ENCODE data around the gene AQP2.

AQP2 gene

GRCh38 chr12:49957570-49957967 lies 7.0 kb downstream of the AQP2 start:
- Histone ChIP-seq H3F3A (ENCODE audit: control insufficient read depth, insufficient read depth) (no peaks in the 10 kb centered on the region), H3K4me2 (ENCODE audit: low read length) (no peak overlapping the region), H3K4me3 (ENCODE audit: low read length) (no peak overlapping the region), H3K36me3 (ENCODE audit: control insufficient read depth, low read length) (no peaks in the 10 kb centered on the region), H3K4me1 (ENCODE audit: control insufficient read depth, low read length) (peaks cover 8% of the 10 kb centered on the region), H3K9me2 (replicated peaks; ENCODE audit: control insufficient read depth, low read length) (no peaks in the 10 kb centered on the region), H3K27ac (ENCODE audit: low read depth, low read length) (no peak overlapping the region), H3K79me2 (ENCODE audit: control insufficient read depth, low read length) (no peaks in the 10 kb centered on the region), H3K9me3 (ENCODE audit: control insufficient read depth, insufficient read depth, low read length) (no peaks in the 10 kb centered on the region), H4K20me1 (ENCODE audit: control insufficient read depth, insufficient read depth, low read depth, low read length) (no peaks in the 10 kb centered on the region), H3K27me3 (ENCODE audit: control insufficient read depth, low read length) (peaks cover 18% of the 10 kb centered on the region)
- no peak for TF ChIP-seq EZH2phosphoT487 (IDR thresholded peaks at IDR 0.05; ENCODE audit: borderline replicate concordance, low read length)
- TF ChIP-seq CTCF (IDR thresholded peaks at IDR 0.05; ENCODE audit: low read depth, low read length, poor library complexity, severe bottlenecking): no peak

GRCh38 chr12:49959685-49960473 lies 9.3 kb downstream of the AQP2 start:
- TF ChIP-seq EZH2phosphoT487 (IDR thresholded peaks at IDR 0.05; ENCODE audit: borderline replicate concordance, low read length) (no peak), CTCF (IDR thresholded peaks at IDR 0.05; ENCODE audit: low read depth, low read length, poor library complexity, severe bottlenecking) (no peak)
- H3K27ac ChIP-seq (ENCODE audit: low read depth, low read length): no peak overlapping the region
- H3K27me3 ChIP-seq (ENCODE audit: control insufficient read depth, low read length): peaks cover 19% of the 10 kb centered on the region
- no peaks in the 10 kb centered on the region for H3F3A ChIP-seq (ENCODE audit: control insufficient read depth, insufficient read depth)
- peaks cover 8% of the 10 kb centered on the region for H3K4me1 ChIP-seq (ENCODE audit: control insufficient read depth, low read length)
- H3K9me3 ChIP-seq (ENCODE audit: control insufficient read depth, insufficient read depth, low read length): no peaks in the 10 kb centered on the region
- no peaks in the 10 kb centered on the region for H3K9me2 ChIP-seq (replicated peaks; ENCODE audit: control insufficient read depth, low read length)
- no peaks in the 10 kb centered on the region for H3K36me3 ChIP-seq (ENCODE audit: control insufficient read depth, low read length)
- H3K4me2 ChIP-seq (ENCODE audit: low read length): peak overlapping the region; percentile 29
- no peak overlapping the region for H3K4me3 ChIP-seq (ENCODE audit: low read length)
- H4K20me1 ChIP-seq (ENCODE audit: control insufficient read depth, insufficient read depth, low read depth, low read length): no peaks in the 10 kb centered on the region
- no peaks in the 10 kb centered on the region for H3K79me2 ChIP-seq (ENCODE audit: control insufficient read depth, low read length)

GRCh38 chr12:49960474-49961110 lies 10.1 kb downstream of the AQP2 start:
- H3K4me3 ChIP-seq (ENCODE audit: low read length): no peak overlapping the region
- no peaks in the 10 kb centered on the region for H3F3A ChIP-seq (ENCODE audit: control insufficient read depth, insufficient read depth)
- H4K20me1 ChIP-seq (ENCODE audit: control insufficient read depth, insufficient read depth, low read depth, low read length): no peaks in the 10 kb centered on the region
- no peak for TF ChIP-seq CTCF (IDR thresholded peaks at IDR 0.05; ENCODE audit: low read depth, low read length, poor library complexity, severe bottlenecking)
- no peak for TF ChIP-seq EZH2phosphoT487 (IDR thresholded peaks at IDR 0.05; ENCODE audit: borderline replicate concordance, low read length)
- peaks cover 8% of the 10 kb centered on the region for H3K4me1 ChIP-seq (ENCODE audit: control insufficient read depth, low read length)
- H3K79me2 ChIP-seq (ENCODE audit: control insufficient read depth, low read length): no peaks in the 10 kb centered on the region
- H3K36me3 ChIP-seq (ENCODE audit: control insufficient read depth, low read length): no peaks in the 10 kb centered on the region
- no peaks in the 10 kb centered on the region for H3K9me3 ChIP-seq (ENCODE audit: control insufficient read depth, insufficient read depth, low read length)
- no peak overlapping the region for H3K27ac ChIP-seq (ENCODE audit: low read depth, low read length)
- H3K4me2 ChIP-seq (ENCODE audit: low read length): no peak overlapping the region; the same call in 1 of the 2 replicates
- H3K27me3 ChIP-seq (ENCODE audit: control insufficient read depth, low read length): peaks cover 21% of the 10 kb centered on the region
- no peaks in the 10 kb centered on the region for H3K9me2 ChIP-seq (replicated peaks; ENCODE audit: control insufficient read depth, low read length)
